ENCODE data around the gene PTPRD.

GRCh38 chr9:8817335-8817734, 1795.5 kb downstream of the PTPRD start:
- no peak for TF ChIP-seq CTCF (IDR thresholded peaks at IDR 0.05)
- no peak for TF ChIP-seq EZH2 (IDR thresholded peaks at IDR 0.05; ENCODE audit: borderline replicate concordance, insufficient read depth, low read depth, low read length, poor library complexity, severe bottlenecking)

Data from B cell (primary cell).